IPS DF 6.9 (cell line): ENCODE data around the gene MLYCD.

Source experiments
- DNase-seq: peaks from one replicate; pipeline ENCODE4 v3.0.0-alpha.2; 2013; ENCODE audit warnings: low read depth, low spot score
- H3K27ac ChIP-seq: one replicate; pipeline ENCODE4 v1.5.1; 2013; ENCODE audit warnings: low read length, control low read depth
- H3K27me3 ChIP-seq: 2 replicates; pipeline ENCODE4 v1.6.1; 2013; ENCODE audit warnings: mild to moderate bottlenecking, low read length; ENCODE audit not compliant: control insufficient read depth, insufficient read depth
- H3K36me3 ChIP-seq: 2 replicates; pipeline ENCODE4 v1.6.1; 2013; ENCODE audit warnings: low read length; ENCODE audit not compliant: control insufficient read depth, insufficient read depth
- H3K4me1 ChIP-seq: 2 replicates; pipeline ENCODE4 v1.6.1; 2013; ENCODE audit warnings: low read length; ENCODE audit not compliant: control insufficient read depth, insufficient read depth
- H3K4me3 ChIP-seq: 2 replicates; pipeline ENCODE4 v1.5.1; 2013; ENCODE audit warnings: mild to moderate bottlenecking, low read length
- H3K9me3 ChIP-seq: 2 replicates; pipeline ENCODE4 v1.6.1; 2013; ENCODE audit warnings: low read length, inconsistent platforms; ENCODE audit not compliant: control insufficient read depth, insufficient read depth
- WGBS: extraction: QIAGEN DNeasy Blood & Tissue Kit; methylation state at CpG from one replicate; pipeline ENCODE4 v1.1.7; 2013; ENCODE audit warnings: mixed read lengths, missing lambda C conversion rate; ENCODE audit not compliant: insufficient read length, insufficient coverage; 5-methylcytosine and 5-hydroxymethylcytosine counted together

MLYCD gene

DNA sequence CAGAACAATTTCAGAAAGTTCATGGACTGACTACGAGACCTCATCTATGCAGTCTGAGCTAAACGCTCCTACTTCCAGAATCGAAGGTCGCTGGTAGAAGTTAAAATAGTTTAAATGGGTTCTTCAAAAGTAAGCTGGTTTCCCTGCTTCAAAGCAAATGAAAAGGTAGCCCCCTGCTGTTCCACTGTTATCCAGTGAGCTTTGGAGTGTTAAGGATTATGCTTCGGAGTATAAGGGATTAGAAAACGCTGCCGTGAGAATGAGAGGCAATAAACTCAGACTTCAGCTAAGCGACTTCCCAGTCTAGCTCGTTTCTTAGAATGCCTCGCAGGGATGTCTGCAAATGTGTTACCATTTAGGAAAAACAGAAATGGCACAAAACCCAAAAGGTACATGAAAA is 12.4 kb downstream of the MLYCD start:
- H3K36me3 ChIP-seq: peaks cover 4% of the 10 kb centered on the region; the same call in 1 of the 2 replicates
- no CpG with 5 or more reads among the region's 10 CpGs for WGBS

DNA sequence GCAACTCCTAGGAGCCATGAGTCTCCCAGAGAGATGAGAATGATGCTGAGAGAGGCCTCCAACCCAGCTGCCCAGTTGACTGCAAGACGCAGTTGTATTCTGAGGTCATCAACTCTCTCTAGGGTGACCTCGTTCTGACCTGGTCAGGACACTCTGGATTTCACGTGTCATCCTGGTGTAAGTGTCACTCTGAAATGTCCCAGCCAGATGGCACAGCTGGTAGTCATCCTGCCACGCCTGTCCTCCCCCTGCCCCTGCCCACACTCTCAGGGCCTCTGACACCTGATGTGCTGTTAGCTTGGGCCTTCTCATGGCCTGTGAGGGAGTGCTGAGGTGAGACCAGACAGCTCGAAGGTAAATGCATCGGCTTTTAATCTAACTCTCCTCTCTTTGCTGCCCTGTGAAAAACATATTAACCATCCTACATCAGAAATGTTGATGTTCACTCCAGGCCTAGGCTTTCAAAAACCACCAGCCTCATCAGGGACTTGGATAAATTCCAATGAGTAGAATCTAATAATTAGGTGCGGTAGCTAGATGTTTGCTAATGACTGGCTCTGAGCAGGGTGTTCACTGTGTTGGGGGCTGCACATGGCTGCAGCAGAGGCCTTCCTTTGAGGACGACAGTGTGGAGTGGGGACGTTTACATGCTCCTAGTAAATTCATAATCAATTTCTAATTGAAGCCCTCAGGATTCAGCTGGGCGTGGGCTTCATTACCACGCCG is 13.8 kb downstream of the MLYCD start:
- WGBS: no CpG with 5 or more reads among the region's 12 CpGs
- Histone ChIP-seq H3K27ac (no peak overlapping the region), H3K4me1 (no peaks in the 10 kb centered on the region), H3K27me3 (no peaks in the 10 kb centered on the region), H3K4me3 (no peak overlapping the region), H3K36me3 (peaks cover 7% of the 10 kb centered on the region), H3K9me3 (no peaks in the 10 kb centered on the region)
- DNase-seq: no peak

More for the DNA sequence above, 12.4 kb downstream of the MLYCD start:
- no peaks in the 10 kb centered on the region for H3K4me1 ChIP-seq
- H3K27ac ChIP-seq: no peak overlapping the region
- no peak for DNase-seq
- no peaks in the 10 kb centered on the region for H3K27me3 ChIP-seq
- no peak overlapping the region for H3K4me3 ChIP-seq
- no peaks in the 10 kb centered on the region for H3K9me3 ChIP-seq

DNA sequence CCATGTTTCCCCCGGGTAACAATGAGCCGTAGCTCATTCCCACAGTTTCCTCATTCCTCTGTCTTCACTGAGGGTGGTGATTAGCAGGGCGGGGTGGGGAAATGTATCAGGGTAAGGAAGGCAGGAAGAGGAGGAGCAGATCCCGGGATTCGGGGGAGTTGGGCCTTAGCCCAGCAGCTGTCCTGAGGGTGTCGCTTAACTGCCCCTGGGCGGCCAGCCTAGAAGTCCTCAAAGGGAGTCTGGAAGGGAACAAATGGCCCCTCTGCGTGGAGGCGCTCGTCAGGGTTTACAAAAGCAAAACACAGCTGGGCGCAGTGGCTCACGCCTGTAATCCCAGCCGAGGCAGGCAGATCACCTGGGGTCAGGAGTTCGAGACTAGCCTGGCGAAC is 14.3 kb downstream of the MLYCD start:
- Histone ChIP-seq H3K9me3 (no peaks in the 10 kb centered on the region), H3K4me3 (no peak overlapping the region), H3K36me3 (peaks cover 13% of the 10 kb centered on the region), H3K27ac (no peak overlapping the region), H3K27me3 (no peaks in the 10 kb centered on the region), H3K4me1 (no peaks in the 10 kb centered on the region)
- no peak for DNase-seq
- no CpG with 5 or more reads among the region's 15 CpGs for WGBS

DNA sequence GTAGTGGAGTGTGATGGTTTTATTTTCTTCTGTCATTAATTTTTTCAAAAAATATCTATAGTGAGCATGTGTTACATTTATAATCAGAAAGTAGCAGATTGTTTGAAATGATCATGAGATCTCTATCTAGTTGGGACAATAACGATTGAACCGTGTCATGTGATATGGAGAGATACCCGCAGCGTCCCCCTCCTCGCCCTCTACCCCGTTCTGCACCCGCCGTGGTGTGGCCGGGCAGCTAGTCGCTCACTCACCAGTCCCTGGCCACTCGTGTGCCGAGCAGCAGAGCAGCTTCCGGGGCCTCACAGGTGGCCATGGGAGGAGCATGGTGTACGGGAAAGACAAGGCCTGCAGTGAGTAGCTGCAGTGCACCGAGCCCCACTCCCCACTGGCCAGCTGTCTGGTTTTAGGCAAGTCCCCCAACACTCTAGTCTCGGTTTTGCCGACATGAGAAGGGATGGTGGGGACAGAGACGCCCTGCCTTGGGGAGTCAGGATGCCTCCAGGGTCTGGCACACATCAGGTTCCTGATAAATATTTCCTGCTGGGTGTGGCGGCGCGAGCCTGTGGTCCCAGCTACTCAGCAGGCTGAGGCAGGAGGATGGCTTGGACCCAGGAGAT is 15.3 kb downstream of the MLYCD start:
- no peak for DNase-seq
- WGBS: no CpG with 5 or more reads among the region's 21 CpGs
- no peak overlapping the region for H3K27ac ChIP-seq
- H3K27me3 ChIP-seq: no peaks in the 10 kb centered on the region
- peaks cover 23% of the 10 kb centered on the region for H3K36me3 ChIP-seq
- no peaks in the 10 kb centered on the region for H3K4me1 ChIP-seq
- no peaks in the 10 kb centered on the region for H3K9me3 ChIP-seq
- H3K4me3 ChIP-seq: no peak overlapping the region

DNA sequence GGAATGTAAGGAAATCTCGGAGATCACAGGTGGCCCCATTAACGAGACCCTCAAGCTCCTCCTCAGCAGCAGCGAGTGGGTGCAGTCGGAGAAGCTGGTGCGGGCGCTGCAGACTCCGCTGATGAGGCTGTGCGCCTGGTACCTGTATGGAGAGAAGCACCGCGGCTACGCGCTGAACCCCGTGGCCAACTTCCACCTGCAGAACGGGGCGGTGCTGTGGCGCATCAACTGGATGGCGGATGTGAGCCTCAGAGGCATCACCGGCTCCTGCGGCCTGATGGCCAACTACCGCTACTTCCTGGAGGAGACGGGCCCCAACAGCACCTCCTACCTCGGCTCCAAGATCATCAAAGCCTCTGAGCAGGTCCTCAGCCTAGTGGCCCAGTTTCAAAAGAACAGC is 16.2 kb downstream of the MLYCD start:
- H3K27ac ChIP-seq: no peak overlapping the region
- no peaks in the 10 kb centered on the region for H3K4me1 ChIP-seq
- no CpG with 5 or more reads among the region's 22 CpGs for WGBS
- no peaks in the 10 kb centered on the region for H3K27me3 ChIP-seq
- no peak overlapping the region for H3K4me3 ChIP-seq
- H3K9me3 ChIP-seq: no peaks in the 10 kb centered on the region
- H3K36me3 ChIP-seq: peaks cover 30% of the 10 kb centered on the region
- DNase-seq: no peak

- H3K27me3 ChIP-seq: no peaks in the 10 kb centered on the region
- H3K4me3 ChIP-seq: no peak overlapping the region
- H3K9me3 ChIP-seq: no peaks in the 10 kb centered on the region
- no CpG with 5 or more reads among the region's 14 CpGs for WGBS
- no peaks in the 10 kb centered on the region for H3K4me1 ChIP-seq
- DNase-seq: no peak
- no peak overlapping the region for H3K27ac ChIP-seq
- H3K36me3 ChIP-seq: peaks cover 30% of the 10 kb centered on the region
These were observed 16.6 kb downstream of the MLYCD start for GRCh38 chr16:83915491-83915890.

DNA sequence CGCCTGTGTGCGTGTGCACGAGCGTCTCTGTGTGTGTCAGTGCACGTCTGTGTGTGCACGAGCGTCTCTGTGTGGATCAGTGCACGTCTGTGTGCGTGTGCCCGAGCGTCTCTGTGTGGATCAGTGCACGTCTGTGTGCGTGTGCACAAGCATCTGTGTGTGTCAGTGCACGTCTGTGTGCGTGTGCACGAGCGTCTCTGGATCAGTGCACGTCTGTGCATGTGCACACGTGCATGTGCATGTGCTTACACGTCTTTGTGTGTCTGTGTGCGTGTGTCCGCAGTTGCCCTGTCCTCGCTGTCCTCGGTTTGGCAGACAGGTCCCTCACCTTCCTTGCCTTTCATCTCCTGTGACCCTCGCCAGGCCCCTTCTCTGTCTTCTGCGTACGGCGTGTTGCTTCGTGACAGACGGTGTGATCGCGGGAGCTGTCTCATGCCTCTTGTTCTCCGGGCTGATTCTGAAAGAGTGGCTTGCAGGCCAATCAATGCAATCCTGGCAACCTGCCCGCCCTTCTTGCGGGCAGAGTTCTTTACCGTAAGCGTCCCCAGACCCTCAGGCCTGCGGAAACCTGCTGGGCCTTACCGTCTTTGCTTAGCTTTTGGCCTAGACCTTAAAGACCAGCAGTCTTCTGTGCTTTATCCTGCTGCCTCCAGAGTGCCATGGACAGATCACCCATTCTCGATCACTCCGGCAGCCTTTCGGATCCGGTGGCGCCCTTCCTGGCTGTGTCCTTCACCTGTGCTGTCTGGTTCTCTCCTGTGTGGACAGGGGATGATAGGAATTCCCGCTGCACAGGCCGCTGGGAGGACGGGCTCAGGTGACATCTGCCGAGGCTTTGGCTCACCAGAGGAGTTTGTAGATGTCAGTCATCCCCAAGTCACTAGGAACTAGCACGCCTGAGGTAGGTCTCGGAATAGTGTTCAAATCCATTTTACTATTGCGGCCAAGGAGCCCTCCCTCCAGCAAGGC is 18.5 kb downstream of the MLYCD start:
- Histone ChIP-seq H3K27me3 (no peaks in the 10 kb centered on the region), H3K4me1 (no peaks in the 10 kb centered on the region), H3K27ac (no peak overlapping the region), H3K36me3 (peaks cover 29% of the 10 kb centered on the region), H3K4me3 (no peak overlapping the region), H3K9me3 (no peaks in the 10 kb centered on the region)
- no CpG with 5 or more reads among the region's 51 CpGs for WGBS
- DNase-seq: no peak

DNA sequence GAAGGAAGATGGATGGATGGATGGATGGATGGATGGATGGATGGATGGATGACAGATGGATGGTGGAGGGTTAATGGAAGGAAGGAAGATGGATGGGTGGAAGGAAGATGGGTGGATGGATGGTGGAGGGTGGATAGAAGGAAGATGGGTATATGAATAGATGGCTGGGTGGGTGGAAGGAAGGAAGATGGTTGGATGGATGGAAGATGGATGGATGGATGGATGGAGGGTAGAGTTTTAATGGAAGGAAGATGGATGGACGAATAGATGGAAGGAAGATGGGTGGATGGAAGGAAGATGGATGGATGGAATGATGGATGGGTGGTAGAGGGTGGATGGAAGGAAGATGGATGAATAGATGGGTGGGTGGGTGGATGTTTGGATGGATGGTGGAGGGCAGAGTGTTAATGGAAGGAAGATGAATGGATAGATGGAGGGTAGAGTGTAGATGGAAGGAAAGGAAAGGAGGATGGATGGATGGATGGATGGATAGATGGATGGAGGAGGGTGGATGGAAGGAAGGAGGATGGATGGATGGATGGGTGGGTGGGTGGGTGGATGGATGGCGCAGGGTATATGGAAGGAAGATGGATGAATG is 22.1 kb downstream of the MLYCD start:
- no peaks in the 10 kb centered on the region for H3K27me3 ChIP-seq
- H3K9me3 ChIP-seq: no peaks in the 10 kb centered on the region
- H3K4me3 ChIP-seq: no peak overlapping the region
- H3K4me1 ChIP-seq: no peaks in the 10 kb centered on the region
- H3K36me3 ChIP-seq: peaks cover 26% of the 10 kb centered on the region
- no peak overlapping the region for H3K27ac ChIP-seq
- DNase-seq: no peak
- WGBS: 100% methylated on average over 2 of the region's 2 CpGs

DNA sequence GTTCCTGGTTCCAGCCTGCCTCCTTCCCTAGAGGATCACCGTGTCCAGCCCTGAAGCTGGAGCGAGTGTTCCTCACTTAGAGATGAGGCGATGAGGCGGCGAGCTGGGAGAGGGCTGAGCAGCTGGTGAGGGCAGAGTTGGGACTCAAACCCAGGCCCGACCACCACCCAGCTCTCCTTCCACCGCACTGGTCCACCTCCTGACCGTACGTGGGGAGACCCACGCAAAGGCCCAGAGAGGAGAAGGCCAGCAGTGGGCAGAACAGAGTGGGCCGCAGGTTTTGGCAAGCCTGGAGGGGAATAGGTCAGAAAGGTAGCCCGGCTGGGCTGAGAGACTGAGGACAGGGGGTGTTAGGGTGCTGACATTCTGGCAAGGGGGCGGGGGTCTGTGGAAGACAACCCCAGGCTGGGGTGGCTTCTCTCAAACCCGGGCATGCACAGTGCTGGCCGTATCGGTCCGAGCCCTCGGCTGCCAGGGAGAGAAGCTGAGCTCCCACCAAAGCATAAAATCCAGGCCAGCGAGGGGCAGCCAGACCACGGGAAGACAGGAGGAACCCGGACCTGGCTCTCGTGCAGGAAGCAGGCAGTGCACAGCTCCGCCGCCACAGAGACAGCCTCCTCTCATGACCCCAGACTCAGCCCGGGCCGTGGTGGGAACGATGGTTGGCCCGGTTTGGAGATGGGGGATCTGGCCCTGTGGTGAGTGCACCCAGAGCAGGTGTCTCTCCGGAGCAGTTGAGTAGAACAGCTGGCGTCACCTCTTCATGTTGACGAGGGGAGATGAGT is 24.9 kb downstream of the MLYCD start:
- no CpG with 5 or more reads among the region's 31 CpGs for WGBS
- H3K36me3 ChIP-seq: peaks cover 12% of the 10 kb centered on the region
- H3K4me3 ChIP-seq: no peak overlapping the region
- no peak overlapping the region for H3K27ac ChIP-seq
- H3K27me3 ChIP-seq: no peaks in the 10 kb centered on the region
- H3K4me1 ChIP-seq: peaks cover 4% of the 10 kb centered on the region; the same call in 1 of the 2 replicates
- no peak for DNase-seq
- no peaks in the 10 kb centered on the region for H3K9me3 ChIP-seq
